OCI-LY7 (cell line): Measurements from ENCODE around the gene PGK1. TPM values are rescaled to one million over a fixed set of nuclear protein-coding genes. Genes with fewer than 3 reads are reported as not detected.
A peak's percentile ranks its signal among the peaks of the same experiment; 100 is the strongest.
"Not testable (repeated sequence)": the region's sequence is repeated elsewhere in the genome, so short reads cannot be mapped to it uniquely, and the experiment has no call there.

ENCODE experiments used
- BruUV-seq: library from RNA; stranded (reverse); fragments of 400-500 nt; replicated peaks from 2 replicates; lab custom pipeline; 2021; lab: Mats Ljungman, UMichigan
- CTCF ChIA-PET: fragments of 300-600 bp; sonication (Branson Sonifier 250); formaldehyde crosslinking; loops from one replicate; lab custom pipeline; 2022; ENCODE audit warnings: antibody characterized with exemption; ENCODE audit not compliant: unreplicated experiment; lab: Charles Lee
- POLR2A ChIA-PET: fragments of 300-600 bp; sonication (Branson Sonifier 250); formaldehyde crosslinking; loops from one replicate; lab custom pipeline; 2022; ENCODE audit warnings: antibody characterized with exemption; lab: Charles Lee
- DNase-seq: peaks from one replicate; pipeline ENCODE4 v3.0.0-alpha.2; 2015; ENCODE audit warnings: low spot score
- H2AFZ ChIP-seq: fragments of 200-600 bp; sonication (generic), shearing (Covaris generic); 2 replicates; pipeline ENCODE4 v1.6.1; 2014; ENCODE audit warnings: mild to moderate bottlenecking, antibody characterized with exemption, low read length, moderate library complexity
- H3K27ac ChIP-seq: fragments of 200-600 bp; sonication (generic); 2 replicates; pipeline ENCODE4 v1.5.1; 2014; ENCODE audit warnings: mixed run types, low read depth, mild to moderate bottlenecking, moderate library complexity, low read length, inconsistent platforms; ENCODE audit not compliant: poor library complexity, severe bottlenecking
- H3K36me3 ChIP-seq: fragments of 200-600 bp; sonication (generic); 2 replicates; pipeline ENCODE4 v1.6.1; 2014; ENCODE audit warnings: mild to moderate bottlenecking, antibody characterized with exemption, low read length, moderate library complexity, mixed read lengths; ENCODE audit not compliant: insufficient read depth
- H3K4me1 ChIP-seq: fragments of 200-600 bp; sonication (generic); 2 replicates; pipeline ENCODE4 v1.5.1; 2014; ENCODE audit warnings: mild to moderate bottlenecking, low read length; ENCODE audit not compliant: insufficient read depth, poor library complexity, severe bottlenecking
- H3K4me2 ChIP-seq: fragments of 200-600 bp; sonication (generic); 2 replicates; pipeline ENCODE4 v1.6.1; 2014; ENCODE audit warnings: mild to moderate bottlenecking, low read length
- H3K4me3 ChIP-seq: fragments of 200-600 bp; sonication (generic); 2 replicates; pipeline ENCODE4 v1.5.1; 2014; ENCODE audit warnings: mild to moderate bottlenecking, low read depth, low read length; ENCODE audit not compliant: poor library complexity, severe bottlenecking
- H3K79me2 ChIP-seq: fragments of 200-600 bp; sonication (generic); 2 replicates; pipeline ENCODE4 v1.6.1; 2016; ENCODE audit warnings: low read depth, mild to moderate bottlenecking, low read length, moderate library complexity, mixed read lengths; ENCODE audit not compliant: insufficient read depth
- H3K9me2 ChIP-seq: fragments of 200-600 bp; sonication (generic); 2 replicates; pipeline ENCODE4 v1.6.1; 2016; ENCODE audit warnings: mild to moderate bottlenecking, low read length, mixed read lengths; ENCODE audit not compliant: insufficient read depth
- H3K9me3 ChIP-seq: fragments of 200-600 bp; sonication (generic); 2 replicates; pipeline ENCODE4 v1.6.1; 2014; ENCODE audit warnings: mild to moderate bottlenecking, mixed run types, low read length, mixed read lengths
- H4K20me1 ChIP-seq: fragments of 200-600 bp; sonication (generic); 2 replicates; pipeline ENCODE4 v1.6.1; 2014; ENCODE audit warnings: mild to moderate bottlenecking, antibody characterized with exemption, low read length, moderate library complexity, mixed read lengths; ENCODE audit not compliant: insufficient read depth
- CTCF ChIP-seq: fragments of 200-600 bp; sonication (generic); conservative IDR thresholded peaks from 2 replicates; pipeline ENCODE4 v1.5.1; 2014; ENCODE audit warnings: mild to moderate bottlenecking, antibody characterized with exemption, low read length, moderate library complexity, mixed read lengths
- EZH2phosphoT487 ChIP-seq: fragments of 200-600 bp; sonication (generic); IDR thresholded peaks from 2 replicates; pipeline ENCODE4 v1.6.1; 2018; ENCODE audit warnings: low read depth, borderline replicate concordance, mild to moderate bottlenecking, mixed run types, antibody characterized with exemption, low read length, moderate library complexity, mixed read lengths
- intact Hi-C: fragments of 100-400 bp; cut with micrococcal nuclease; formaldehyde crosslinking; loops from one replicate; pipeline ENCODE4 v1.10.0; 2022; ENCODE audit not compliant: unreplicated experiment
- total RNA-seq, 2 experiments: library from RNA; depleted of rRNA in 1 of 2; stranded (reverse); fragments of >200 nt in 1 of 2; shearing (Covaris generic) in 1 of 2; gene quantifications; 2 replicates each; pipeline ENCODE4 v1.2.3, GENCODE V29; 2014 to 2022

PGK1 gene
- total RNA-seq, 2 experiments from 2014 or later: 164 to 433 TPM

GRCh38 chrX:78139160-78140123 is 35.4 kb downstream of the PGK1 start, which contains the start of gene TAF9B:
Gene TAF9B (minus strand): TSS chrX:78139650. CDS start chrX:78139611, 39 bp downstream.
- H3K9me2 ChIP-seq: no peaks in the 10 kb centered on the region
- no TSS peak for BruUV-seq
- TF ChIP-seq CTCF (no peak), EZH2phosphoT487 (no peak)
- H4K20me1 ChIP-seq: no peaks in the 10 kb centered on the region
- intact Hi-C loops: no loop called here
- no peaks in the 10 kb centered on the region for H3K4me1 ChIP-seq
- peak within 1 kb of the TSS; percentile 74 for H3K4me3 ChIP-seq
- CTCF ChIA-PET: no interaction called here
- no peak within 1 kb of the TSS for H3K27ac ChIP-seq
- peak within 1 kb of the TSS; percentile 82; the same call in 1 of the 2 replicates for H2AFZ ChIP-seq
- peak; percentile 66 for DNase-seq
- H3K79me2 ChIP-seq: no peaks in the 10 kb centered on the region
- H3K4me2 ChIP-seq: peak within 1 kb of the TSS; percentile 77
- no peaks in the 10 kb centered on the region for H3K9me3 ChIP-seq
- no peaks in the 10 kb centered on the region for H3K36me3 ChIP-seq
- POLR2A ChIA-PET: interaction anchor here (0.8 to 1.1 kb wide), 2 partner anchors 9 to 30 kb away, joined by 3 to 4 read pairs; no protein-coding TSS in a partner anchor

- Histone ChIP-seq H3K9me2 (no peaks in the 10 kb centered on the region), H3K9me3 (no peaks in the 10 kb centered on the region), H3K4me2 (peak overlapping the region; percentile 77; the same call in 1 of the 2 replicates), H3K79me2 (no peaks in the 10 kb centered on the region), H3K4me3 (no peak overlapping the region), H3K27ac (no peak overlapping the region), H4K20me1 (no peaks in the 10 kb centered on the region), H3K36me3 (no peaks in the 10 kb centered on the region), H2AFZ (peak overlapping the region; percentile 82; the same call in 1 of the 2 replicates), H3K4me1 (no peaks in the 10 kb centered on the region)
- ChIA-PET CTCF (no interaction called here), POLR2A (interaction anchor here (1.1 kb wide), 1 partner anchor 9 kb away, joined by 4 read pairs; no protein-coding TSS in a partner anchor)
- intact Hi-C loops: no loop called here
- no peak for DNase-seq
- BruUV-seq: no TSS peak
- no peak for TF ChIP-seq CTCF
- no peak for TF ChIP-seq EZH2phosphoT487
Measured at GRCh38 chrX:78140206-78140605, 36.2 kb downstream of the PGK1 start.

DNA sequence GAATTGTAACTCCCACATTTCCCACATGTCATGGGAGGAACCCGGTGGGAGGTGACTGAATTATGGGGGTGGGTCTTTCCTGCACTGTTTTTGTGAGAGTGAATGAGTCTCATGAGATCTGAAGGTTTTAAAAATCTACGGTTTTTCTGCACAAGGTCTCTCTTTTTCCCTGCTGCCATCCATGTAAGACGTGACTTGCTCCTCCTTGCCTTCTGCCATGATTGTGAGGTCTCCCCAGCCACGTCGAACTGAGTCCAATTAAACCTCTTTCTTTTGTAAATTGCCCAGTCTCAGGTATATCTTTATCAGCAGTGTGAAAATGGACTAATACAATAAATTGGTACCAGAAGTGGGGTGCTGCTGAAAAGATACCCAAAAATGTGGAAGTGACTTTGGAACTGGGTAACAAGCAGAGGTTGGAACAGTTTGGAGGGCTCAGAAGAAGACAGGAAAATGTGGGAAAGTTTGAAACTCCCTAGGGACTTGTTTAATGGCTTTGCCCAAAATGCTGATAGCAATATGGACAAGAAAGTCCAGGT is 43.0 kb downstream of the PGK1 start:
- H2AFZ ChIP-seq, H3K4me3 ChIP-seq, H3K4me2 ChIP-seq, H3K9me3 ChIP-seq, H3K36me3 ChIP-seq, H4K20me1 ChIP-seq, H3K4me1 ChIP-seq, CTCF ChIA-PET, intact Hi-C loops, POLR2A ChIA-PET, BruUV-seq, H3K27ac ChIP-seq, DNase-seq, H3K79me2 ChIP-seq, H3K9me2 ChIP-seq: not testable (repeated sequence)

DNA sequence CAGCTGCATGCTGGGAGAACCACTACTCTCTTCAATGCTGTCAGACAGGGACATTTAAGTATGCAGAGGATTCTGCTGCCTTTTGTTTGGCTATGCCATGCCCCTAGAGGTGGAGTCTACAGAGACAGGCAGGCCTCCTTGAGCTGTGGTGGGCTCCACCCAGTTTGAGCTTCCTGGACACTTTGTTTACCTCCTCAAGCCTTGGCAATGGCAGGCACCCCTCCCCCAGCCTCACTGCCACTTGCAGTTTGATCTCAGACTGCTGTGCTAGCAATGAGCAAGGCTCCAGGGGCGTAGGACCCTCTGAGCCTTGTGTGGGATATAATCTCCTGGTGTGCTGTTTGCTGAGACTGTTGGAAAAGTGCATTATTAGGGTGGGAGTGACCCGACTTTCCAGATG is 53.3 kb downstream of the PGK1 start:
- H3K79me2 ChIP-seq, H3K36me3 ChIP-seq, H3K9me3 ChIP-seq, H2AFZ ChIP-seq, POLR2A ChIA-PET, DNase-seq, H3K4me2 ChIP-seq, BruUV-seq, H3K9me2 ChIP-seq, H3K4me1 ChIP-seq, intact Hi-C loops, CTCF ChIA-PET, H4K20me1 ChIP-seq, H3K4me3 ChIP-seq, H3K27ac ChIP-seq: not testable (repeated sequence)
